COLO668 (cell line): ENCODE data around the gene GPR15.

Experiments
- DNase-seq: peaks from one replicate; lab custom pipeline; 2025; ENCODE audit not compliant: unreplicated experiment; lab: John Stamatoyannopoulos, UW

Gene GPR15

DNA sequence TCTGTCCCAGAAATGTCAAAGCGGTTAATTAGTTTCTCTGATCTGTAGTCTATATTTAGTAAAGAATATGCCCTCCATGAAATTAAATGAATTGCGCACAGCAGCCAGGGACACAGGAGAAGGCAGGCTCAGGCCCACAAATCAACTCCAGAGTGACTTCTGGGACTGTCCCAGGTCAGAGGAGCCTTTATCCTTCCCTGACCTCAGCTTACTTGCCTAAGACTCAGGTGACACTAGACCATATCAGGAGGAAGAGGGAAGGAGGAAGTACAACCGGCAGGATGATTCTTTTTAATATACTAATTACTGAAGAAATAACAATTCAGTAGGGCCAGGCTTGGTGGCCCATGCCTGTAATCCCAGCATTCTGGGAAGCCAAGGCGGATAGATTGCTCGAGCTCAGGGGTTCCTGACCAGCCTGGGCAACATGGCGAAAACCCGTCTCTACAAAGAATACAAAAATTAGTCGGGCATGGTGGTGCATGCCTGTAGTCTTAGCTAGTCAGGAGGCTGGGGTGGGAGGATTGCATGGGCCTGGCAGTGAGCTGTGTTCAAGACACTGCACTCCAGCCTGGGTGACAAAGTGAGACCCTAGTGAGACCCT lies 1.8 kb upstream of the GPR15 start:
- no peak for DNase-seq

GRCh38 chr3:98530676-98531075 lies 1.1 kb upstream of the GPR15 start:
- no peak for DNase-seq

DNA sequence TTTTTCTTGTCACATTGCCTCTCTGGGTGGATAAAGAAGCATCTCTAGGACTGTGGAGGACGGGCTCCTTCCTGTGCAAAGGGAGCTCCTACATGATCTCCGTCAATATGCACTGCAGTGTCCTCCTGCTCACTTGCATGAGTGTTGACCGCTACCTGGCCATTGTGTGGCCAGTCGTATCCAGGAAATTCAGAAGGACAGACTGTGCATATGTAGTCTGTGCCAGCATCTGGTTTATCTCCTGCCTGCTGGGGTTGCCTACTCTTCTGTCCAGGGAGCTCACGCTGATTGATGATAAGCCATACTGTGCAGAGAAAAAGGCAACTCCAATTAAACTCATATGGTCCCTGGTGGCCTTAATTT lies 478 bp downstream of the GPR15 start:
- DNase-seq, result no peak

DNA sequence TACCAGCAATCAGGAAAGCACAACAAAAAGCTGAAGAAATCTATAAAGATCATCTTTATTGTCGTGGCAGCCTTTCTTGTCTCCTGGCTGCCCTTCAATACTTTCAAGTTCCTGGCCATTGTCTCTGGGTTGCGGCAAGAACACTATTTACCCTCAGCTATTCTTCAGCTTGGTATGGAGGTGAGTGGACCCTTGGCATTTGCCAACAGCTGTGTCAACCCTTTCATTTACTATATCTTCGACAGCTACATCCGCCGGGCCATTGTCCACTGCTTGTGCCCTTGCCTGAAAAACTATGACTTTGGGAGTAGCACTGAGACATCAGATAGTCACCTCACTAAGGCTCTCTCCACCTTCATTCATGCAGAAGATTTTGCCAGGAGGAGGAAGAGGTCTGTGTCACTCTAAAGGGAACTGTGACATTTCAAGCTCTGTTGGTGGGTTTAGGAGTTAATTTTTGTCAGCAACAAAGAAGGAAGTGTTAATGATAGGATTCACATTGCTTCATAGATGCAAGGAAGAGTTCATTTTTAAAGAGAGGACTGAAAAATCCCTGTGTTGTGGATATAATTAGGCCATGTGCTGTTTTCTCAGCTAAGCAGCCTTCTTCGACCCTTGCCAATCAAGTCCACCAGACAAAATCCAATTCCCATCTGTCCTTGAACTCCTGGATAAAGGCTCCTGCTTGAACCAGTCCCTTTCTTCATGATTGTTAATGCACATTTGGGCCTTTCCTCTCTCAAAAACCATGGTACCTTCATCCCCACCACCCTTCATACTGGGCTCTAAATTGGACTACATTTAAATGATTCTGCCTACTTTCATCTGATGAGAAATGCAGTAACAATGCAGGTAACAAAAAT lies 1.2 kb downstream of the GPR15 start:
- DNase-seq, result no peak

DNA sequence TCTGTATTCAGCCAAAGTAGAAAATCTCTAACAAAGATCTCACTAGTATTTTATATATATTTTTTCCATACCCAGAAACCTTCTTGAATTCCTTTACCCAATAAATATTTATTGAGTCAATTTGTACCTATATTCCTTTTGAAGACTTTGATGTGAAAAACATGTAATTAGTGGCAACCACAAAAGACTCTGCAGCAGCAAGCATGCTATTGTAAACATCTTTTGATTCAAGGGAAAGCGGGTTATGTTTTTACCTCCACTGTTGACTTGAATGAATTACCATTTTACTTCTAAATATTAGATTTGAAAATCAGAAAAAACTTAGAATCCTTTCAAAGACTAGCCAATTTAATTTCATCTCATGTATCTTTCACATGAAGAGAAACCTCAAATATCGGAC lies 2.4 kb downstream of the GPR15 start:
- DNase-seq, result no peak

- DNase-seq, result no peak
These were observed 3.0 kb downstream of the GPR15 start for GRCh38 chr3:98534734-98535133.

GRCh38 chr3:98536456-98537017 lies 4.8 kb downstream of the GPR15 start:
- no peak for DNase-seq

DNA sequence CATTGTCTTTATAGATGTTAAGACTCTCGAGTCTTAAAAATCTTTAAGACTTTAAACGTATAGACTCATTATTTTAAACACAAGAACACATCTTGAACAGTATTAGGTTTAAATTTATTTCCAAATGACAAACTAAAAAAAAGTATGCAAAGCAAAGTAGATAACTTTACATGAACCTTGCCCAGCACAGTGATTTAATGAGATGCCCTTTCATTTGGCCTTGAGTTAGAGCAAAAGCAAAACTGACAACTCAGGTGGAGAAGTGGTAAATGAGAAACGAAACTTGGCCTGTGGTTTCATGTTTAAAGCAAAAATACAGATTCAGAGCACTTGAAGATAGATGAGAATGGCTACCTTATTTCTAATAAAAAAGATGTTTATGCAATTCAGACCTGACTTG lies 8.6 kb downstream of the GPR15 start:
- no peak for DNase-seq

GRCh38 chr3:98541695-98542094 lies 9.9 kb downstream of the GPR15 start:
- no peak for DNase-seq

- DNase-seq, result no peak
These were observed 10.8 kb downstream of the GPR15 start for GRCh38 chr3:98542623-98543022.

GRCh38 chr3:98545940-98546339 lies 14.2 kb downstream of the GPR15 start:
- no peak for DNase-seq

DNA sequence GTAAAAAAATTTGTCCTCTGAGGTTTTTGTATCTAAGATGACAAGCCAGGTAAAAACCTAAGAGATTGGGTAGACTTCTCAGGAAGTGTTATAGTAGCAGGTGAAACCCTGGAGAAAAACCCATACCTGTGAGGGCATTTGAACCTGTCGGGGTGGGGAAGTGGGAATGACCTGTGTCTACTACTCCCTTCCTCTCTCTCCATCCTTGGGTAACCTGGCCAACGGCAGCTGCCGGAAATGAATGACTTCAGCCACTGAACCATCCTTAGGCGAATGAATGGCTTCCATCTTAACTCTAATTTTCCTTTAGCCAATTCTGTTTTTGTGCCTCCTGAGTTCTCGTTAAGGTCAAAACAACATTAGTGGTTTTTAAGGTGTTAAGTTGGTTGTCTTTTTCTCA lies 16.8 kb downstream of the GPR15 start:
- no peak for DNase-seq

GRCh38 chr3:98550833-98551232 lies 19.1 kb downstream of the GPR15 start:
- no peak for DNase-seq

DNA sequence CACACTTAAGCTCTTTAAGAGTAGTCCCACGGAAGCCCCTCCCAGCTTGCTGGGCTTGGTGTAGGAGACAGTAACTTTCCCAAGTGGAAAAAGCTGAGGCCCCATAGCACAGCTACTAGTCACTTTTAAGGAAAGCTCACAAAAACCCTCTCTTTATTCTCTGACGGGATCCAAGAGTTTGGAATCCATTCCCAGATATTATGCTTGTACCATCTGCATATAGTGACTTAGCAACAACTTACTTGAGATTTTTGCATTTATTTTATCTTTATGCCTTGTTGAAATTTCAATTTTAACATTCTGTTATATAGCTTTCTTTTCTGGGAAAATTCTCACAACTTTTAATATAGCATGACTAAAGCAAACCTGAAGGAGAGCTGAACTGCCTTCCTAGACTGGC lies 19.5 kb downstream of the GPR15 start:
- no peak for DNase-seq

- no peak for DNase-seq
These were observed 20.0 kb downstream of the GPR15 start for GRCh38 chr3:98551754-98552153.

- no peak for DNase-seq
These were observed 20.6 kb downstream of the GPR15 start for GRCh38 chr3:98552232-98553020.

DNA sequence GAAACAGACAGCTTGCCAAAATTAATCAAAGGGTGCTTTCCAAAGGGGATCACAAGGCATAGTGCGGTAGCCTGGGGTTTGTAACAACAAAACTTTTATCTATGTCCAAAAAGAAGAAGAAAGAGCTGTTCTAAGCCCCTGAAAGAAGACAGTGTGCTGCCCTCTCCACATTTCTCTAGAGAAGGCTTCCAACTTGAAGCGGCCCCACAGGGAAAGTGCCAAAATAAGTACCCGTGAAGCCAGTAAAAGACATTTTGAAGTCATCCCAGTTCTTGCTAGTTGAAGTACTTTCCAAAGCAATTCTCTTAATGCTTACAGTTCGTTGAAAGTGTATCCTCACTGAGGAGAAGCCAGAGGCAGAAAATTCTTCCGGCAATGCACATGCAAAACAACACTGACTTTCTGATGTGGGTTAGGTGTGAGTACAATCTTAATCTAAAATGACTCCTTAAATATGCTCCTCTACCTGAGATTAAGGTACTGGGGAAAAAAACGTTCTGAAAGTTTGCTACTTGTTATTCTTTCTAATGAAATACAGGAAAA lies 21.3 kb downstream of the GPR15 start:
- no peak for DNase-seq

DNA sequence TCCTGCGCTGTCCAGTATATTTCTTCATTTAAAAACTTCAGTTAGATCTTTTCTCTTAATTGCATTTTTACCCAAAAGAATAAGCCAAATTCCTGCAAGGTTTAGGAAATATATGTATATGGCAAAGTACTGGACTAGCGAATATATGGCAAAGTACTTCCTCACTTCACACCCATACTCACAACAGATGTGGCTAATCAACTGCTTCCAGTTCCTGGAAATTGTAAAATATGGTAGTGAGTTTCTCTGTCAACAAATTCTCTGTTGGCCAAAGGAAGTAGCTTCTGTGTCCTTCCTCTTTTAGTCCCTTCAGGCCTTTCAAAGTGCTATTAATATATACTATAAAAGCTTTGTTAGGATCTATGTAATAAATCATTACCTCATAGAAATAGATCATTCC lies 22.0 kb downstream of the GPR15 start:
- no peak for DNase-seq

DNA sequence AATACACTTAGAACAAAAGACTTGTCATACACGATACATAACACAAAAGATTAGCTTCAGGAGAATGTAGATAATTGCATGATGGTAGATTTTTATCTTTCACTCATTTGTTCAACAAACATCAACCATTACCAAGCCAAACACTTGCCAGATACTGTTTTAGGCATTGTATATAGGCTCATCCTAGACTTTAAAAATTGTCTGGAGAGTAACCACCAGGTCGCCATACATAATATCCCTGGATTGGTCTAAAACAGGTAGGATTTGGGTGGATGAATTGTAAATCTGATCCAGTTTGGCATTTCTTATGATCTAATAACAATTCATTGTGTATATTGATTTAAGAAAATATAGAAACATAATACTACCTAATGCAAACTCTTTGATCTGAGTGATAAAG lies 22.8 kb downstream of the GPR15 start:
- DNase-seq, result no peak

- DNase-seq, result no peak
These were observed 23.2 kb downstream of the GPR15 start for GRCh38 chr3:98555025-98555379.
